HS-27A (cell line): ENCODE results near the gene LINC00237.

Experiments used
- DNase-seq: peaks from one replicate; pipeline ENCODE4 v3.0.0-alpha.2; 2012; ENCODE audit warnings: low read depth, missing footprints

Gene LINC00237

GRCh38 chr20:21106171-21107017 is at the start of gene LINC00237:
LINC00237 (minus strand) TSS chr20:21106358.
- no peak for DNase-seq

- no peak for DNase-seq
Observed at GRCh38 chr20:21155268-21155667, 49.1 kb upstream of the LINC00237 start.

GRCh38 chr20:21154692-21155091 is 48.5 kb upstream of the LINC00237 start:
- DNase-seq = no peak

- no peak for DNase-seq
Observed at GRCh38 chr20:21151791-21152190, 45.6 kb upstream of the LINC00237 start.

GRCh38 chr20:21149344-21149743 is 43.2 kb upstream of the LINC00237 start:
- no peak for DNase-seq

- no peak for DNase-seq
Observed at GRCh38 chr20:21147593-21147992, 41.4 kb upstream of the LINC00237 start.

- DNase-seq = no peak
Observed at GRCh38 chr20:21146215-21146614, 40.1 kb upstream of the LINC00237 start.

GRCh38 chr20:21145424-21145823 is 39.3 kb upstream of the LINC00237 start:
- no peak for DNase-seq

GRCh38 chr20:21143194-21143890 is 37.2 kb upstream of the LINC00237 start:
- no peak for DNase-seq

- no peak for DNase-seq
Observed at GRCh38 chr20:21141825-21142224, 35.7 kb upstream of the LINC00237 start.

- no peak for DNase-seq
Observed at GRCh38 chr20:21139881-21140566, 33.9 kb upstream of the LINC00237 start.

GRCh38 chr20:21137078-21137477 is 30.9 kb upstream of the LINC00237 start:
- no peak for DNase-seq

- no peak for DNase-seq
Observed at GRCh38 chr20:21136015-21136732, 30.0 kb upstream of the LINC00237 start.

GRCh38 chr20:21134883-21135493 is 28.8 kb upstream of the LINC00237 start:
- no peak for DNase-seq

- DNase-seq = no peak
Observed at GRCh38 chr20:21133917-21134622, 27.9 kb upstream of the LINC00237 start.

GRCh38 chr20:21133404-21133803 is 27.2 kb upstream of the LINC00237 start:
- DNase-seq = no peak

- no peak for DNase-seq
Observed at GRCh38 chr20:21129861-21130260, 23.7 kb upstream of the LINC00237 start.

GRCh38 chr20:21127201-21127981 is 21.2 kb upstream of the LINC00237 start:
- no peak for DNase-seq

GRCh38 chr20:21126581-21126870 is 20.4 kb upstream of the LINC00237 start:
- DNase-seq = no peak

- peak; percentile 72 for DNase-seq
Observed at GRCh38 chr20:21125849-21126580, 19.9 kb upstream of the LINC00237 start, which contains the start of gene KIZ. KIZ (plus strand) TSS chr20:21126082; CDS start chr20:21126116, 34 bp downstream.
